HG03565 (cell line): ENCODE results near the gene TSFM.
A peak's percentile ranks its signal among the peaks of the same experiment; 100 is the strongest.

ENCODE experiments used
- ATAC-seq: cut with Tn5 transposase; IDR thresholded peaks from one replicate; pipeline ENCODE4 v1.9.1; 2021; ENCODE audit warnings: mild to moderate bottlenecking, moderate library complexity; ENCODE audit not compliant: unreplicated experiment

TSFM gene

GRCh38 chr12:57782608-57783465 is at the start of gene TSFM:
Gene TSFM, plus strand, starts transcription at chr12:57782787. Its CDS starts 15 bp downstream, at chr12:57782802.
- ATAC-seq = peak; percentile 59

- ATAC-seq = no peak
Measured at GRCh38 chr12:57733928-57734327, 48.7 kb upstream of the TSFM start.

- ATAC-seq = no peak
Measured at GRCh38 chr12:57734591-57734990, 48.0 kb upstream of the TSFM start.

- no peak for ATAC-seq
Measured at GRCh38 chr12:57735198-57735855, 47.3 kb upstream of the TSFM start.

- no peak for ATAC-seq
Measured at GRCh38 chr12:57735952-57736740, 46.4 kb upstream of the TSFM start.

- no peak for ATAC-seq
Measured at GRCh38 chr12:57736741-57737466, 45.7 kb upstream of the TSFM start.

GRCh38 chr12:57737467-57738460 is 44.8 kb upstream of the TSFM start:
- ATAC-seq = no peak

GRCh38 chr12:57738661-57739237 is 43.8 kb upstream of the TSFM start, which contains the start of gene AGAP2:
Gene AGAP2, minus strand, starts transcription at chr12:57738742. Its CDS starts 496 bp downstream, at chr12:57738246.
- no peak for ATAC-seq

GRCh38 chr12:57739387-57739786 is 43.2 kb upstream of the TSFM start:
- no peak for ATAC-seq

GRCh38 chr12:57739914-57740538 is 42.6 kb upstream of the TSFM start:
- ATAC-seq = no peak

- ATAC-seq = peak; percentile 44
Measured at GRCh38 chr12:57740656-57741412, 41.8 kb upstream of the TSFM start.

- no peak for ATAC-seq
Measured at GRCh38 chr12:57741413-57741789, 41.2 kb upstream of the TSFM start.

GRCh38 chr12:57741844-57742738 is 40.5 kb upstream of the TSFM start:
- peak; percentile 31 for ATAC-seq

- no peak for ATAC-seq
Measured at GRCh38 chr12:57743769-57744168, 38.8 kb upstream of the TSFM start.

- ATAC-seq = peak; percentile 13
Measured at GRCh38 chr12:57744194-57744776, 38.3 kb upstream of the TSFM start.

GRCh38 chr12:57744777-57745484 is 37.7 kb upstream of the TSFM start, which contains the start of gene TSPAN31:
Gene TSPAN31, plus strand, starts transcription at chr12:57745039. Its CDS starts 116 bp downstream, at chr12:57745155.
- ATAC-seq = peak; percentile 74
